Mucosa of rectum (tissue), 2 donors: Measurements from ENCODE around the gene RUNX1.

Experiments
- H3K27ac ChIP-seq, 2 donors: one replicate each; pipeline ENCODE4 v1.7.0; 2013; ENCODE audit warnings: inconsistent platforms in 2 of 2, low read depth in 2 of 2, low read length in 2 of 2
- H3K27me3 ChIP-seq, 2 donors: one replicate each; pipeline ENCODE4 v1.7.0; 2013; ENCODE audit warnings: low read length in 2 of 2; ENCODE audit not compliant: control insufficient read depth in 2 of 2, insufficient read depth in 2 of 2
- H3K36me3 ChIP-seq, 2 donors: one replicate each; pipeline ENCODE4 v1.7.0; 2013; ENCODE audit warnings: low read length in 2 of 2; ENCODE audit not compliant: control insufficient read depth in 2 of 2, insufficient read depth in 2 of 2
- H3K4me1 ChIP-seq, 2 donors: one replicate each; pipeline ENCODE4 v1.7.0; 2013; ENCODE audit warnings: low read length in 2 of 2, mild to moderate bottlenecking in 1 of 2; ENCODE audit not compliant: control insufficient read depth in 2 of 2, insufficient read depth in 2 of 2
- H3K4me3 ChIP-seq, 2 donors: one replicate each; pipeline ENCODE4 v1.7.0; 2013; ENCODE audit warnings: low read length in 2 of 2
- H3K9ac ChIP-seq, 2 donors: one replicate each; pipeline ENCODE4 v1.7.0; 2013; ENCODE audit warnings: low read length in 2 of 2, low read depth in 1 of 2, mild to moderate bottlenecking in 1 of 2
- H3K9me3 ChIP-seq, 2 donors: one replicate each; pipeline ENCODE4 v1.7.0; 2013; ENCODE audit warnings: low read length in 2 of 2; ENCODE audit not compliant: control insufficient read depth in 2 of 2
- donor health status: healthy.
- donor health status: Normal muscosa, but diverticular disease.

RUNX1 gene

DNA sequence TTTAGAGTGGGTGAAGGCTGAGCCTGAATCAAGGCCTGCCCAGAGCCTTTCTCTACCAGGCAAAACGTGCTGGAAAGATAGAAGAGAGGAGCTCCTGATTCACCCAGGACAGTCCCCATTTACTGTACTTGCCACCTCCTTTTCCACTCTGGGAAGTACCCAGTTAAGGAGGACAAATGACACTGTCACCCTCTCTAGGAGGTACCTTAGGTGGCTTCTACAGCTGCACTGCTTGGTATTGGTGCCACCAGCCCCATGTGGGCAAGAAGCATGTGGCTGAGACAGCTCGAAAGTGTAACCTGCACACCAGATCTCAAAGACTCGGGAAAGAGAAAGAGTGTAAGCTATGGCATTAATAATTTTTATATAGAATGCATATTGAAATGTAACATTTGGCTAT, 42.3 kb downstream of the RUNX1 start:
- no peaks in the 10 kb centered on the region for H3K9me3 ChIP-seq
- no peaks in the 10 kb centered on the region for H3K36me3 ChIP-seq
- H3K4me1 ChIP-seq = peaks cover 0 to 3% of the 10 kb centered on the region in 2 donors
- no peak overlapping the region for H3K4me3 ChIP-seq
- H3K27me3 ChIP-seq = no peaks in the 10 kb centered on the region
- H3K9ac ChIP-seq = no peak overlapping the region
- no peak overlapping the region for H3K27ac ChIP-seq

DNA sequence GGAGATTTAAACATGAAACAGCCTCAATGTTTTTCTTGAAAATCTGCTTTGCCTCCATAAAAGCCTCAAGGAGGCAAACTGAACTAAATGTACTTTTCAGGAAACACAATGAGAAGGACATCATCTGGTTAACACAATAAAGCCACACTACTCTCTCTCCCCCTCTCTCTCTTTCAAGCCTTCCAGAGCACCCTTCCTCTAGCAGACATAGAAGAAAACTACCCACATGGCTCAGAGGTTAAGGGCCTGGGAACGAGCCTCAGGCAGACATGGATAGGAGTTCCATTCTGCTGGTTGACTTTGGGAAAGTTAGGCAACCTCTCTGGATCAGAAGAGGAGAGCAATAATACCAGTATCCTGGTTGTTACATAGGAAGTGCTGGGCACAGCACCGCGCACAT, 42.9 kb downstream of the RUNX1 start:
- H3K9ac ChIP-seq = no peak overlapping the region
- no peak overlapping the region for H3K4me3 ChIP-seq
- H3K27ac ChIP-seq = no peak overlapping the region
- H3K9me3 ChIP-seq = no peaks in the 10 kb centered on the region
- peaks cover 0 to 3% of the 10 kb centered on the region in 2 donors for H3K4me1 ChIP-seq
- no peaks in the 10 kb centered on the region for H3K27me3 ChIP-seq
- no peaks in the 10 kb centered on the region for H3K36me3 ChIP-seq

DNA sequence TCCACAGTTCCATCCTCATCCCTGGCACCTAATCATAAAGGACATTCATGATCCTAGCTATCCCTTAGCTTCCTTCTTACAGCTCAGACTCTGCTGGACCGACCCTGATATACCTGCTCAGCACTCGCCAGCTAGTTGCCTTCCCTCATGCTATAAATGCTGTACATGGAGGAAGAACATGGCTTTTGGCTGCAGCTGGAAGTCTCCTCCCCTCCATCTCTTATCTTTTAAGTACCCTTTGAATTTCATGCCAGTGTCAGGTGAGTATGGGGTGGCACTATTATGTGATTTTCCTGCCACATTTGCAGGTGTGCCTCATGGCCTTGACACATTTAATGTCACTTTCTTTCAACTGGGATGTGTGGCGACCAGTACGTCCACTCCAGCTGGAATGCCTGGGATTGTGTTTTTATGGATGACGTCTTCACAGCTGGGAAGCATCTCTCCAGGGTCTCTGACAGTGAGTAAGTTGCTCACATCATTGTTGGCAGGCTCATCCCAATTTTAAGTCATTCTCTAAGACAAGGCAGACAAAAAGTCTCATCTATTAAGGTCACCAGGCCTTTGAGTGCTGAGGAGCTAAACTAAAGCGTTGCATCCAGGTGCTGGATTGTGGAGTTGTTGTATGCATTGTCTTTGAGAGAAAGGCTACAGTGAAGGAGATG, 43.4 kb downstream of the RUNX1 start:
- Histone ChIP-seq H3K27ac (no peak overlapping the region), H3K9me3 (no peaks in the 10 kb centered on the region), H3K9ac (no peak overlapping the region), H3K36me3 (no peaks in the 10 kb centered on the region), H3K4me3 (no peak overlapping the region), H3K27me3 (no peaks in the 10 kb centered on the region), H3K4me1 (peaks cover 0 to 3% of the 10 kb centered on the region in 2 donors)

DNA sequence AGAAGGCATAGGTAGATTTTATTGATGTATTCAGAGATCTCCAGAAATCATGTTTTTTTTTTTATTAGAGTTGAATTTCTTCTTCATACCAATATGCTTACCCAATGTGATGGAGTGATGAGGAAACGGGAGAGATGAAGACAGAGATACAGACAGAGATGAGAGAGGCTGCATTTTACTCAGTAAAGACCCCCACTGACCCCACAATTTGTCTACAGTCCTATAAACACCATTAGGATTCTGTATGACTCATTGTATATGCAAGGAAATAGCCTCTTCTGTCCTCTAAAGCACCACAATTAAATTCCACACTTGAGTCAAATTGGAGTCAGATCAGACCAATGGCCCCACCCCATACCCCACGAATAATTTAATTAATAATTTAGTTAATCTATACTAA, 44.0 kb downstream of the RUNX1 start:
- H3K4me3 ChIP-seq = no peak overlapping the region
- H3K9ac ChIP-seq = no peak overlapping the region
- no peaks in the 10 kb centered on the region for H3K9me3 ChIP-seq
- H3K4me1 ChIP-seq = peaks cover 0 to 3% of the 10 kb centered on the region in 2 donors
- H3K27ac ChIP-seq = no peak overlapping the region
- no peaks in the 10 kb centered on the region for H3K36me3 ChIP-seq
- no peaks in the 10 kb centered on the region for H3K27me3 ChIP-seq

DNA sequence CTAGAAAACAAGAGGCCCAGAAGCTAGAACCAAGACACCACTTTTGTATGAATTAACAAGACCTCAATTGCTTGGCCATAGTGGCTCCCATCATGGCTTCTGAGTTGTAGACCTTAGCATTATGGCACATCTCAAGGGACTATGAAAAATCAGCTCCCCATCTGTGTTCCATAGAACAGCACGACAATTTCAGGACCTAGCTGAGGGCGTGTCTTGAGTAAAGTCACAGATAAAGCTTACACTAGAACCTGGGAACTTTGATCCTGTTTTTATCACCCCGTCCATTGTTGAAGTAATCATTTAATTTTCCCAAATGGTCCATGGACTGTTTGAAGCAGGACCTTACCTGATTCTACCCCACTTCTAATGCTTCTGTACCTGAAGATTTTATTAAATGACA, 44.8 kb downstream of the RUNX1 start:
- Histone ChIP-seq H3K27ac (no peak overlapping the region), H3K9ac (no peak overlapping the region), H3K36me3 (no peaks in the 10 kb centered on the region), H3K9me3 (no peaks in the 10 kb centered on the region), H3K4me3 (no peak overlapping the region), H3K4me1 (peaks cover 0 to 3% of the 10 kb centered on the region in 2 donors), H3K27me3 (no peaks in the 10 kb centered on the region)

DNA sequence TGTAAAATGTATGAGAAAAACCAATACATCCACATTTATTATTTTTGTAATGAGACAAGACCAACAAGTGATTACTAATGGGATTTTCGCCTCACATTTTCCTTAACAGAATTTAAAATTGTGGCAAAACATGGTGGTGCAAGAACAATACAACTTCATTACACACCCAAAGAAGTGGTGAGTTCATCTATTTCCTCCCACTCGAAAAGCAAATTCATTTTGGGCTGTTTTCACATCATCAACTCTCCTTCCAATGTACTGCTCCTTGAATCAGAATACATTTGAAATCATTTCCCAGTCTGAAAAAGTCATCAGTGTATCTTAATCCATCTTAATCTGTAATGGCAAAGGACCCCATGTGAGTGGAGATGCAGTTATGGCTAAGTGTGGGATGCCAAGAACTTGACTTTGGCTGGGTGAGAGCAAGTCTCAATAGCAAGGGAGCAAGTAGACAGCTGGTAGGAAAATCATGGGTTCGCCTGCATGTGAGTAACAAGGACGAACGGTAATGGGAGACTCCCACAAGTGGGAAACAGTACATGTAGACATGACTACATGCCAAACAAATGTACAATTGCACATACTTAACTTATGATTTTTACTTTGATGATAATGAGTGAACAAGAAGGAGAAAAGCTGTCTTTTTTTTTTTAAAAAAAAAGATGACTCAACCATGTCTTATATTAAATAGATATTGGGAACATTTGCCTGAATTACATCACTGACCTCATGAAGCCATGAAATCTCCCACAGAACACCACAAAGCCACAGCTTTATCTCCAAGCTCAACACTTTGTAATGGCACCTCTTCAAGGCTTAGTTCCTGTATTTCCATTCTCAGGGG, 46.0 kb downstream of the RUNX1 start:
- Histone ChIP-seq H3K4me1 (peaks cover 0 to 3% of the 10 kb centered on the region in 2 donors), H3K9ac (no peak overlapping the region), H3K36me3 (no peaks in the 10 kb centered on the region), H3K27ac (no peak overlapping the region), H3K27me3 (no peaks in the 10 kb centered on the region), H3K9me3 (no peaks in the 10 kb centered on the region), H3K4me3 (no peak overlapping the region)

DNA sequence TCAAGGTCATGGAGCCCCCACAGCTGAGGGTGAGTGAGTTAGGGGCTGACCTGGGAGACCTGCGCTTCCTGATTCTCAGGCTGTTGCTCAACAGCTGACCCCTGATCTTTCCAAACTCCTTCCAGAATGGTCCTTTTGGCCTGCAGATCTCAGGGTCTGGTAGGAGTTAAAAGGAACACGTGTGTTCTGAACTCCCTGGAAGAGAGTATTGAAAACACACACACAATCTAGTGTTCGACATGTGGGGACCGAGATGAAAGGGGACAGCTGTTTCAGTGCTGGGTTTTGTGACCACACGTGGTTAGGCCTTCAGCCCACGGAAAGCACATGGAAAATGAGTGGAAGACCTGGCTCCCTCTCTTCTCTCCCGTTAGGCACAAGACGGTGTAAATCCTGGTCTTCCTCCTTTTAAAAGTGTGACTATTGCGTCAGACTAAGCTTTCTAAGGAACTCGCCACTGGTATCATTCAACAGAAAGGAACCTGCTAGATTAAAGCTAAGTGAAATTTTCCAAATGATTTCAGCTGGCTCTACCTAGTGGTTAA, 49.6 kb downstream of the RUNX1 start:
- Histone ChIP-seq H3K9ac (no peak overlapping the region), H3K36me3 (no peaks in the 10 kb centered on the region), H3K9me3 (no peaks in the 10 kb centered on the region), H3K27ac (no peak overlapping the region), H3K27me3 (no peaks in the 10 kb centered on the region), H3K4me3 (no peak overlapping the region), H3K4me1 (peaks cover 0 to 5% of the 10 kb centered on the region in 2 donors)

- no peak overlapping the region for H3K27ac ChIP-seq
- peaks cover 0 to 2% of the 10 kb centered on the region in 2 donors for H3K4me1 ChIP-seq
- H3K4me3 ChIP-seq = no peak overlapping the region
Measured at GRCh38 chr21:34998176-34998575, 50.9 kb downstream of the RUNX1 start.

GRCh38 chr21:34997294-34997693, 51.8 kb downstream of the RUNX1 start:
- Histone ChIP-seq H3K4me3 (no peak overlapping the region), H3K27me3 (no peaks in the 10 kb centered on the region), H3K4me1 (peaks cover 0 to 2% of the 10 kb centered on the region in 2 donors), H3K9ac (no peak overlapping the region), H3K36me3 (no peaks in the 10 kb centered on the region), H3K9me3 (no peaks in the 10 kb centered on the region), H3K27ac (no peak overlapping the region)

More at GRCh38 chr21:34998176-34998575, 50.9 kb downstream of the RUNX1 start:
- Histone ChIP-seq H3K9ac (no peak overlapping the region), H3K27me3 (no peaks in the 10 kb centered on the region), H3K9me3 (no peaks in the 10 kb centered on the region), H3K36me3 (no peaks in the 10 kb centered on the region)
